Activated B cell treated with CpG ODN at 0.5 μM for 24 hours (primary cell): ENCODE data around the gene OR2Z1. TPM values are rescaled to one million over a fixed set of nuclear protein-coding genes. Genes with fewer than 3 reads are reported as not detected.

ENCODE experiments used
- ATAC-seq: fragments of 200-7000 bp; cut with Tn5 transposase; one replicate; pipeline ENCODE4 v1.10.0; 2021; ENCODE audit warnings: low read depth, mild to moderate bottlenecking, moderate library complexity
- CTCF ChIA-PET: fragments of 350-600 bp; sonication (Branson Sonifier 250); formaldehyde crosslinking; loops from one replicate; lab custom pipeline; 2021; ENCODE audit warnings: antibody characterized with exemption; lab: Charles Lee
- POLR2A ChIA-PET: fragments of 350-600 bp; sonication (Branson Sonifier 250); formaldehyde crosslinking; loops from one replicate; lab custom pipeline; 2021; ENCODE audit warnings: antibody characterized with exemption; lab: Charles Lee
- DNase-seq: peaks from one replicate; pipeline ENCODE4 v3.0.0; 2022
- H3K27ac Mint-ChIP-seq: one replicate; pipeline ENCODE4 v1.8.0; 2020; ENCODE audit warnings: mixed read lengths
- H3K27me3 Mint-ChIP-seq: one replicate; pipeline ENCODE4 v1.8.0; 2021; ENCODE audit warnings: mixed read lengths
- H3K36me3 Mint-ChIP-seq: one replicate; pipeline ENCODE4 v1.8.0; 2021; ENCODE audit warnings: low read depth, mixed read lengths
- H3K4me1 Mint-ChIP-seq: one replicate; pipeline ENCODE4 v1.8.0; 2021; ENCODE audit warnings: mixed read lengths
- H3K4me3 Mint-ChIP-seq: one replicate; pipeline ENCODE4 v1.8.0; 2020; ENCODE audit warnings: mild to moderate bottlenecking, mixed read lengths
- H3K9me3 Mint-ChIP-seq: one replicate; pipeline ENCODE4 v1.8.0; 2020; ENCODE audit warnings: mixed read lengths
- intact Hi-C: fragments of 100-400 bp; cut with micrococcal nuclease; formaldehyde crosslinking; loops from one replicate; pipeline ENCODE4 v1.15.1; 2024
- total RNA-seq: library from RNA; stranded (reverse); gene quantifications from 2 replicates; pipeline ENCODE4 v1.2.3, GENCODE V29; 2022
- TF ChIP-seq, protein P1 (sequence below): fragments of 200-600 bp; IDR thresholded peaks from one replicate; pipeline ENCODE4 v1.8.0; 2022; ENCODE audit warnings: antibody characterized with exemption, mild to moderate bottlenecking

OR2Z1 gene
- total RNA-seq, 1 donor from 2014 or later, result not detected

DNA sequence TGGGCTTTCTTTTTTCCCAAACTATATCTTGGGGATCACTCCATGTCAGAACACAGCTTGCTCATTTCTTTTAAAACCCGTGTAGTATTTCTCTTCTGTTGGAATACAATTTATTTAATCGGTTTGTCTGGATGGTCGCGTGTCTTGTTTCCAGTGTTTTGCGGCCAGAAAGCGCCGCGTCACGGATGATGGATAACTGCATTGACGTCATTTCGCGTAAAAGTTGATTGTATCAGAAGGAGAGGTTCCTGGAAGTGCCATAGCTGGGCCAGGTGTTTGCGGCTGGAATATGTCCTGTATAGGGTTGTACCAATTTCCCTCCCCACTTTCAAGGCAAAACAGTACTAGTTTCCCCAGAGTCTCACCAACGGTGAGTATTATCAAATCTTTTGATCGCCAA is 32.5 kb upstream of the OR2Z1 start:
- ATAC-seq, result no peak
- Mint-ChIP-seq H3K4me1 (no peaks in the 10 kb centered on the region), H3K4me3 (no peak overlapping the region), H3K36me3 (no peaks in the 10 kb centered on the region), H3K9me3 (no peaks in the 10 kb centered on the region), H3K27ac (no peak overlapping the region), H3K27me3 (peaks cover 14% of the 10 kb centered on the region)
- intact Hi-C loops, result no loop called here
- ChIA-PET CTCF (interaction anchor here (2.2 kb wide), 1 partner anchor 35 kb away, joined by 6 read pairs; no protein-coding TSS in a partner anchor), POLR2A (no interaction called here)
- DNase-seq, result no peak
- TF ChIP-seq, protein P1, sequence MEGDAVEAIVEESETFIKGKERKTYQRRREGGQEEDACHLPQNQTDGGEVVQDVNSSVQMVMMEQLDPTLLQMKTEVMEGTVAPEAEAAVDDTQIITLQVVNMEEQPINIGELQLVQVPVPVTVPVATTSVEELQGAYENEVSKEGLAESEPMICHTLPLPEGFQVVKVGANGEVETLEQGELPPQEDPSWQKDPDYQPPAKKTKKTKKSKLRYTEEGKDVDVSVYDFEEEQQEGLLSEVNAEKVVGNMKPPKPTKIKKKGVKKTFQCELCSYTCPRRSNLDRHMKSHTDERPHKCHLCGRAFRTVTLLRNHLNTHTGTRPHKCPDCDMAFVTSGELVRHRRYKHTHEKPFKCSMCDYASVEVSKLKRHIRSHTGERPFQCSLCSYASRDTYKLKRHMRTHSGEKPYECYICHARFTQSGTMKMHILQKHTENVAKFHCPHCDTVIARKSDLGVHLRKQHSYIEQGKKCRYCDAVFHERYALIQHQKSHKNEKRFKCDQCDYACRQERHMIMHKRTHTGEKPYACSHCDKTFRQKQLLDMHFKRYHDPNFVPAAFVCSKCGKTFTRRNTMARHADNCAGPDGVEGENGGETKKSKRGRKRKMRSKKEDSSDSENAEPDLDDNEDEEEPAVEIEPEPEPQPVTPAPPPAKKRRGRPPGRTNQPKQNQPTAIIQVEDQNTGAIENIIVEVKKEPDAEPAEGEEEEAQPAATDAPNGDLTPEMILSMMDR, result no peak

DNA sequence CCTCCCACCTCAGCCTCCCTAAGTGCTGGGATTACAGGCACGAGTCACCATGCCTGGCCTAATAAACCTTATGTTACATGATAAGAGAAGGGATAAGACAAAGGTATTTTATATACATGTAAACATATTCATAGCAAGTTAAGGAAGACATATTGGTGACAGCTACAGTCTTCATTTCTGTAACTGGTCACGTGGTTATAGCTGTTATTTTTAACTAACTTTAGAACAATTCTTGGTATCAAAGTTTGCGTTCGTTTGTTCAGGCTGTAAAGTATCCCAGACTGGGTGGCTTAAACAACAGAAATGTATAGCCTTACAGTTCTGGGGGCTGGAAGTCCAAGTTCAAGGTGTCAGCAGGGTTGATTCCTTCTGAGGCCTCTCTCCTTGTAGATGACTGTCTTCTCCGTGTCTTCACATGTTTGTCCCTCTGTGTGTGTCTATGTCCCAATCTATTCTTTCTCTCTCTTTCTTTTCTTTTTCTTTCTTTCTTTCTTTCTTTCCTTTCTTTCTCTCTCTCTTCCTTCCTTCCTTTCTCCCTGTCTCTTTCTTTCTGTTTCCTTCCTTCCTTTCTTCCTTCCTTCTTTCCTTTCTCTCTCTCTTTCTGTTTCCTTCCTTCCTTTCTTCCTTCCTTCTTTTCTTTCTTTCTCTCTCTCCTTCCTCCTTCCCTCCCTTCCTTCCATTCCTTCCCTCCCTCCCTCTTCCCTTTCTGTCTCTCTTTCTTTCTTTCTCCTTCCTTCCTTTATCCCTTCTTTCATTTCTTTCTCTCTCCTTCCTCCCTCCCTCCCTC is 30.5 kb upstream of the OR2Z1 start:
- Mint-ChIP-seq H3K27me3 (peaks cover 24% of the 10 kb centered on the region), H3K4me3 (no peak overlapping the region), H3K27ac (no peak overlapping the region), H3K36me3 (no peaks in the 10 kb centered on the region), H3K9me3 (no peaks in the 10 kb centered on the region), H3K4me1 (no peaks in the 10 kb centered on the region)
- DNase-seq, result no peak
- CTCF ChIA-PET, result interaction anchor here (2.2 kb wide), 1 partner anchor 37 kb away, joined by 6 read pairs; no protein-coding TSS in a partner anchor
- intact Hi-C loops, result no loop called here
- TF ChIP-seq, protein P1, result no peak
- ATAC-seq, result no peak
- POLR2A ChIA-PET, result no interaction called here

DNA sequence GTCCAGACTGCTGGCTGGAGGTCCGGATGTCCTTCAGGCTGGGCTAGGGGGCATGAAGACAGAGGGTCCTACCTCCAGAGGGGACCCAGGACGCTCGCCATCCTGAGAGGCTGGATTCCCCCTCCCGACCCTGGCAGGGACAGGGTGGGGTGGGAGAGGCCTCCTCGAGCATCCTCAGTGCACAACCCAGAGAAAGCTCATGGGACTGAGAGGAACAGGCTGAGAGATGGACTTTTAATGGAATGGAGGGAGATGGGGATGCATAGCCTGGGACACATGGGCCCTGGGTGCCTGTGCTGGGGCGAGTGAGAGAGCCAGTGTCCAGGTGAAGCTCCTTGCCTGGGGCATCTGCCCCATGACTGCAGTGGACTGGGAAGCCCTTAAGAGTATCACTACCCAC is 25.9 kb upstream of the OR2Z1 start:
- intact Hi-C loops, result no loop called here
- no peaks in the 10 kb centered on the region for H3K4me1 Mint-ChIP-seq
- POLR2A ChIA-PET, result no interaction called here
- H3K4me3 Mint-ChIP-seq, result no peak overlapping the region
- DNase-seq, result no peak
- H3K27ac Mint-ChIP-seq, result no peak overlapping the region
- H3K9me3 Mint-ChIP-seq, result no peaks in the 10 kb centered on the region
- TF ChIP-seq, protein P1, result no peak
- no peaks in the 10 kb centered on the region for H3K36me3 Mint-ChIP-seq
- ATAC-seq, result no peak
- CTCF ChIA-PET, result interaction anchor here (1.7 kb wide), 1 partner anchor 41 kb away, joined by 7 read pairs; no protein-coding TSS in a partner anchor
- H3K27me3 Mint-ChIP-seq, result peaks cover 32% of the 10 kb centered on the region

DNA sequence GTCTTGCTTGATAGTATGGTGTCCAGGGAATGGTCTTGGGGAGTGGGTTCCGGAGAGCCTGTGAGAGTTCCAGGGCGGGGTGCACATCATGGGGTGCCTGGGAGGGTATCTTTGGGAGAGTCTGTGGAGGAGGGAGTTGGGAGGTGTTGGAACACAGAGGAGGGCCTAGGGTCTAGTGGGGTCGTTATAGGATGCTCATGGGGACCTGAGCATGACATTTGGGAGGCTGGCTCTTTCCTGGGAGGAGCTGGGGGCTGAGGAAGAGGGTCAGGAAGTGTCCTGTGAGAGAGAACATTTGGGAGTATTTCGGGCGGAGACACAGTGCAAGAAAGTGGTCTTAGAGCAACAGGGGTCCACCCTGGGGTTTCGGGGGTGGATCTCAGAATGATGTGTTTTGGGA is 25.5 kb upstream of the OR2Z1 start:
- ChIA-PET CTCF (interaction anchor here (1.7 kb wide), 1 partner anchor 41 kb away, joined by 7 read pairs; no protein-coding TSS in a partner anchor), POLR2A (no interaction called here)
- TF ChIP-seq, protein P1, result no peak
- no peaks in the 10 kb centered on the region for H3K4me1 Mint-ChIP-seq
- no peak for ATAC-seq
- peaks cover 35% of the 10 kb centered on the region for H3K27me3 Mint-ChIP-seq
- no peak for DNase-seq
- no peak overlapping the region for H3K4me3 Mint-ChIP-seq
- no peaks in the 10 kb centered on the region for H3K9me3 Mint-ChIP-seq
- no peak overlapping the region for H3K27ac Mint-ChIP-seq
- H3K36me3 Mint-ChIP-seq, result no peaks in the 10 kb centered on the region
- intact Hi-C loops, result no loop called here

DNA sequence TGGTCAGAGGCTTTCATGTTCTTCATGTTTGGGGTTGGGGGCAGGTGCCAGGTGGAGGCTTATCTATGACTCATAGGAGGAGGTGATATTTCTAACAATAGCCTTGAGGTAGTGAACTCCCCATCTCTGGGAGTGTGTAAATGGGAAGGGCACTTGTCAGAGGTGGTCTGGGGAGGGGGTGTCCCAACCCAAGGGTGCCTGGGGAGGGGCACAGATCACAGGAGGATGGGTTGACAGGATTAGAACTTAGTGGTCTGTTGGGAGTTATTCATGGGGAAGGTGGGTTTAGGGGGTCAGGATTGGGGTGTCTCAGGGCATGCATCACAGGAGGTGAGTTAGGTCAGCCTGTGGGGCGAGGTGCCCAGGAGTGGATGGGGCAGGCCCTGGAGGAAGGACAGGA is 24.4 kb upstream of the OR2Z1 start:
- DNase-seq, result no peak
- no peaks in the 10 kb centered on the region for H3K9me3 Mint-ChIP-seq
- intact Hi-C loops, result no loop called here
- H3K27me3 Mint-ChIP-seq, result peaks cover 36% of the 10 kb centered on the region
- no peak overlapping the region for H3K4me3 Mint-ChIP-seq
- no peaks in the 10 kb centered on the region for H3K36me3 Mint-ChIP-seq
- ChIA-PET CTCF (no interaction called here), POLR2A (no interaction called here)
- ATAC-seq, result no peak
- TF ChIP-seq, protein P1, result no peak
- H3K4me1 Mint-ChIP-seq, result no peaks in the 10 kb centered on the region
- no peak overlapping the region for H3K27ac Mint-ChIP-seq
